Thymus (tissue), 14 donors: ENCODE data around the gene FMN1. TPM values are rescaled to one million over a fixed set of nuclear protein-coding genes. Genes with fewer than 3 reads are reported as not detected.

Experiments used
- DNase-seq, 9 donors: peaks; one replicate each; pipeline ENCODE4 v3.0.0-alpha.2; 2013; ENCODE audit warnings: low spot score in 9 of 9, low read depth in 6 of 9, missing footprints in 1 of 9
- H3K27ac ChIP-seq, 2 donors: one replicate each; pipeline ENCODE4 v1.5.1; 2013; ENCODE audit warnings: control low read depth in 1 of 2, low read depth in 1 of 2, low read length in 1 of 2, mild to moderate bottlenecking in 1 of 2, moderate library complexity in 1 of 2
- H3K27me3 ChIP-seq, 2 donors: one replicate each; pipeline ENCODE4 v1.5.1; 2013; ENCODE audit warnings: low read length in 1 of 2; ENCODE audit not compliant: control insufficient read depth in 2 of 2, insufficient read depth in 1 of 2
- H3K36me3 ChIP-seq, 2 donors: one replicate each; pipeline ENCODE4 v1.5.1; 2013; ENCODE audit warnings: low read length in 1 of 2, mild to moderate bottlenecking in 1 of 2, moderate library complexity in 1 of 2; ENCODE audit not compliant: control insufficient read depth in 2 of 2, insufficient read depth in 2 of 2
- H3K4me1 ChIP-seq, 2 donors: one replicate each; pipeline ENCODE4 v1.5.1; 2013; ENCODE audit warnings: low read length in 2 of 2; ENCODE audit not compliant: control insufficient read depth in 2 of 2, insufficient read depth in 2 of 2
- H3K4me3 ChIP-seq, 2 donors: one replicate each; pipeline ENCODE4 v1.5.1; 2013; ENCODE audit warnings: low read length in 2 of 2, control low read depth in 1 of 2, mild to moderate bottlenecking in 1 of 2
- H3K9me3 ChIP-seq, 2 donors: one replicate each; pipeline ENCODE4 v1.5.1; 2013; ENCODE audit warnings: low read length in 1 of 2, mild to moderate bottlenecking in 1 of 2; ENCODE audit not compliant: control insufficient read depth in 2 of 2, insufficient read depth in 1 of 2
- WGBS: extraction: QIAGEN DNeasy Blood & Tissue Kit; methylation state at CpG from one replicate; pipeline ENCODE4 v1.1.7; 2013; 5-methylcytosine and 5-hydroxymethylcytosine counted together
- long read RNA-seq, 10 donors: transcript quantifications; one replicate each; lab custom pipeline, GENCODE V29; 2026
- polyA plus RNA-seq: library from polyadenylated mRNA; stranded (reverse); fragments of 200-250 nt; gene quantifications from one replicate; pipeline ENCODE4 v1.2.3, GENCODE V29; 2013
- total RNA-seq: library from RNA; stranded (reverse); fragments of 120-200 nt; gene quantifications from one replicate; pipeline ENCODE4 v1.2.4, GENCODE V29; 2013
- donor health status: healthy.

The FMN1 gene
- total RNA-seq (2.6 TPM), polyA plus RNA-seq (24.8 TPM)
- long read RNA-seq, donor 1 = 0 reads
- long read RNA-seq, donor 2 = 0 reads
- long read RNA-seq, donor 3 = 0 reads
- long read RNA-seq, donor 4 = 0 reads
- long read RNA-seq, donor 5 = 0 reads
- long read RNA-seq, donor 6 = 0 reads
- long read RNA-seq, donor 7 = 0 reads
- long read RNA-seq, donor 8 = 0 reads
- long read RNA-seq, donor 9 = 0 reads
- long read RNA-seq, donor 10 = 0 reads

- Histone ChIP-seq H3K36me3 (no peaks in the 10 kb centered on the region), H3K4me3 (peak within 1 kb of the TSS; percentile 28 to 37), H3K27ac (peak within 1 kb of the TSS in 1 of 2 donors; percentile 38), H3K4me1 (peaks cover 2 to 9% of the 10 kb centered on the region in 2 donors), H3K9me3 (no peaks in the 10 kb centered on the region), H3K27me3 (peaks cover 2 to 18% of the 10 kb centered on the region in 2 donors)
- WGBS = 14% methylated on average over 46 of the region's 46 CpGs
- peak; percentile 63 to 92 (median 81) for DNase-seq
Measured at GRCh38 chr15:33194704-33195670, at the start of gene FMN1. Gene FMN1 (minus strand): TSS chr15:33194714. CDS start chr15:33154914, 39,800 bp downstream.

- no peaks in the 10 kb centered on the region for H3K27me3 ChIP-seq
- 98% methylated on average over 1 of the region's 1 CpG for WGBS
Measured at GRCh38 chr15:33243869-33244268, 49.4 kb upstream of the FMN1 start.

GRCh38 chr15:33243393-33243792 lies 48.9 kb upstream of the FMN1 start:
- Histone ChIP-seq H3K27ac (no peak overlapping the region), H3K27me3 (no peaks in the 10 kb centered on the region), H3K36me3 (no peaks in the 10 kb centered on the region), H3K9me3 (no peaks in the 10 kb centered on the region), H3K4me1 (peaks cover 2 to 20% of the 10 kb centered on the region in 2 donors), H3K4me3 (no peak overlapping the region)
- WGBS = 97% methylated on average over 2 of the region's 2 CpGs
- no peak for DNase-seq

More at GRCh38 chr15:33243869-33244268, 49.4 kb upstream of the FMN1 start:
- Histone ChIP-seq H3K4me3 (no peak overlapping the region), H3K4me1 (peaks cover 2 to 20% of the 10 kb centered on the region in 2 donors), H3K27ac (no peak overlapping the region), H3K9me3 (no peaks in the 10 kb centered on the region), H3K36me3 (no peaks in the 10 kb centered on the region)
- no peak for DNase-seq

GRCh38 chr15:33242669-33243191 lies 48.2 kb upstream of the FMN1 start:
- Histone ChIP-seq H3K27me3 (no peaks in the 10 kb centered on the region), H3K4me1 (peaks cover 2 to 20% of the 10 kb centered on the region in 2 donors), H3K9me3 (no peaks in the 10 kb centered on the region), H3K4me3 (no peak overlapping the region), H3K36me3 (no peaks in the 10 kb centered on the region), H3K27ac (no peak overlapping the region)
- DNase-seq = peak in 2 of 9 donors; percentile 6 to 9
- 90% methylated on average over 5 of the region's 5 CpGs for WGBS

GRCh38 chr15:33242165-33242564 lies 47.7 kb upstream of the FMN1 start:
- WGBS = 88% methylated on average over 1 of the region's 1 CpG
- Histone ChIP-seq H3K27me3 (no peaks in the 10 kb centered on the region), H3K4me3 (no peak overlapping the region), H3K36me3 (no peaks in the 10 kb centered on the region), H3K4me1 (peaks cover 2 to 20% of the 10 kb centered on the region in 2 donors), H3K9me3 (no peaks in the 10 kb centered on the region), H3K27ac (no peak overlapping the region)
- DNase-seq = no peak

GRCh38 chr15:33236841-33237509 lies 42.5 kb upstream of the FMN1 start:
- no peak for DNase-seq
- H3K4me1 ChIP-seq = peaks cover 0 to 1% of the 10 kb centered on the region in 2 donors
- WGBS = 92% methylated on average over 4 of the region's 4 CpGs
- no peaks in the 10 kb centered on the region for H3K36me3 ChIP-seq
- no peaks in the 10 kb centered on the region for H3K9me3 ChIP-seq
- peaks cover 0 to 2% of the 10 kb centered on the region in 2 donors for H3K27me3 ChIP-seq
- H3K27ac ChIP-seq = no peak overlapping the region
- H3K4me3 ChIP-seq = no peak overlapping the region

GRCh38 chr15:33234020-33234461 lies 39.5 kb upstream of the FMN1 start:
- H3K27me3 ChIP-seq = peaks cover 0 to 2% of the 10 kb centered on the region in 2 donors
- peak in 3 of 9 donors; percentile 3 to 23 (median 20) for DNase-seq
- H3K4me1 ChIP-seq = no peaks in the 10 kb centered on the region
- no peaks in the 10 kb centered on the region for H3K9me3 ChIP-seq
- WGBS = 70% methylated on average over 5 of the region's 5 CpGs
- no peaks in the 10 kb centered on the region for H3K36me3 ChIP-seq
- no peak overlapping the region for H3K4me3 ChIP-seq
- no peak overlapping the region for H3K27ac ChIP-seq

- Histone ChIP-seq H3K27ac (peak overlapping the region in 1 of 2 donors; percentile 52), H3K4me3 (no peak overlapping the region), H3K4me1 (peaks cover 3 to 10% of the 10 kb centered on the region in 2 donors), H3K36me3 (no peaks in the 10 kb centered on the region), H3K27me3 (no peaks in the 10 kb centered on the region), H3K9me3 (no peaks in the 10 kb centered on the region)
- 96% methylated on average over 3 of the region's 3 CpGs for WGBS
- peak in 7 of 9 donors; percentile 7 to 51 (median 30) for DNase-seq
Measured at GRCh38 chr15:33226559-33227181, 32.2 kb upstream of the FMN1 start.
